ENCODE measurements around the gene TMPRSS11A.
A peak's percentile ranks its signal among the peaks of the same experiment; 100 is the strongest.

TMPRSS11A gene

DNA sequence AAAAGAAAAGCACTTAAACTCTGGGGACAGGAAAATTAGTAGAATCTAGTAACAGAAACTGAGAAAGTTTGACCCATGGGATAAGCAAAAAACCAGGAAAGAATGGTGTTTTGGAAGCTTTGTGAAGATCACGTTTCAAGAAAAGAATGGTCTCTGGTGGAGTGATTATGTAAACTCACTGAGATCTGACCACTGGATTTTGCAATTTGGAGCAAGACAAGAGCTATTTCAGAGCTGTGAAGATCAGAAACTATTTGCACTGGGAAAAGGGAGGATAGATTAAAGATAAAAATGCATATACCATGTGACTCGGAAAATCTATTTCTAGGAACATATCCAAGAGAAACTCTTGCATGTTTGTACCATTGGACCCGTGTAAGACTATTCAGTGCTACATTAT is 83.8 kb downstream of the TMPRSS11A start:
- Histone ChIP-seq H3K4me1 (no peaks in the 10 kb centered on the region), H3K36me3 (replicated peaks) (no peaks in the 10 kb centered on the region), H3K9me3 (no peaks in the 10 kb centered on the region), H3K4me3 (no peak overlapping the region), H3K27me3 (ENCODE audit: low read depth) (no peaks in the 10 kb centered on the region)
- in situ Hi-C loops (cut with MboI; ENCODE audit: low sequenced_read_pairs), result no loop called here
- no peak for DNase-seq (ENCODE audit: low spot score in 2 of 2)

GRCh38 chr4:67877086-67877485 is 86.2 kb downstream of the TMPRSS11A start:
- in situ Hi-C loops (cut with MboI; ENCODE audit: low sequenced_read_pairs), result no loop called here
- H3K9me3 ChIP-seq, result no peaks in the 10 kb centered on the region
- no peaks in the 10 kb centered on the region for H3K4me1 ChIP-seq
- no peaks in the 10 kb centered on the region for H3K36me3 ChIP-seq (replicated peaks)
- no peaks in the 10 kb centered on the region for H3K27me3 ChIP-seq (ENCODE audit: low read depth)
- DNase-seq (ENCODE audit: low spot score in 2 of 2), result no peak
- no peak overlapping the region for H3K4me3 ChIP-seq

GRCh38 chr4:67874986-67875385 is 88.3 kb downstream of the TMPRSS11A start:
- H3K27me3 ChIP-seq (ENCODE audit: low read depth), result no peaks in the 10 kb centered on the region
- in situ Hi-C loops (cut with MboI; ENCODE audit: low sequenced_read_pairs), result no loop called here
- no peaks in the 10 kb centered on the region for H3K4me1 ChIP-seq
- no peaks in the 10 kb centered on the region for H3K9me3 ChIP-seq
- no peak overlapping the region for H3K4me3 ChIP-seq
- peak in 1 of 2 experiments; percentile 10 for DNase-seq (ENCODE audit: low spot score in 2 of 2)
- H3K36me3 ChIP-seq (replicated peaks), result no peaks in the 10 kb centered on the region

- H3K36me3 ChIP-seq (replicated peaks), result no peaks in the 10 kb centered on the region
- no peak for DNase-seq (ENCODE audit: low spot score in 2 of 2)
- no peaks in the 10 kb centered on the region for H3K4me1 ChIP-seq
- in situ Hi-C loops (cut with MboI; ENCODE audit: low sequenced_read_pairs), result no loop called here
- no peak overlapping the region for H3K4me3 ChIP-seq
- H3K27me3 ChIP-seq (ENCODE audit: low read depth), result no peaks in the 10 kb centered on the region
- no peaks in the 10 kb centered on the region for H3K9me3 ChIP-seq
Observed at GRCh38 chr4:67873116-67873515, 90.2 kb downstream of the TMPRSS11A start.

DNA sequence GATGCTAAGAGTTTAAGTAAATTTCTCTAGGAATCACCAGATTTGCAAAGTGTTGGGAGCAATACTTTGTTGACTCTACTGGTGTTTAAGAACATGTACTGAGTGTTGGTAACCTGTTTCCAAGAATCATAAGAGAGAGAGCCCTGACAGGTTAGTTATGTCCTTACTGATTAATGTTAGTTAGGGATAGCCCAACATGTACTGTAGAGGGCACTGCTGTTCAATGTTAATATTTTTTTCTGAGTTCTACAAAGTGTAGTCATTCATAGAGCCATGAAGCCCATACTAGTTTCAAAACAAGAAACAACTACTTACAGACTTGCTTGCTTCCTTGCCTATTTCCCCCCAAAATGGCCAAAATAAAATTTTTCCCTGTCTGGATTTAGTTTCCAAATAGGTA is 91.4 kb downstream of the TMPRSS11A start:
- no peaks in the 10 kb centered on the region for H3K27me3 ChIP-seq (ENCODE audit: low read depth)
- H3K4me1 ChIP-seq, result no peaks in the 10 kb centered on the region
- H3K9me3 ChIP-seq, result no peaks in the 10 kb centered on the region
- in situ Hi-C loops (cut with MboI; ENCODE audit: low sequenced_read_pairs), result no loop called here
- no peak overlapping the region for H3K4me3 ChIP-seq
- no peaks in the 10 kb centered on the region for H3K36me3 ChIP-seq (replicated peaks)
- peak in 1 of 2 experiments; percentile 7 for DNase-seq (ENCODE audit: low spot score in 2 of 2)

- Histone ChIP-seq H3K9me3 (no peaks in the 10 kb centered on the region), H3K27me3 (ENCODE audit: low read depth) (no peaks in the 10 kb centered on the region), H3K4me1 (no peaks in the 10 kb centered on the region), H3K4me3 (no peak overlapping the region), H3K36me3 (replicated peaks) (no peaks in the 10 kb centered on the region)
- DNase-seq (ENCODE audit: low spot score in 2 of 2), result no peak
- in situ Hi-C loops (cut with MboI; ENCODE audit: low sequenced_read_pairs), result no loop called here
Observed at GRCh38 chr4:67869580-67870190, 93.6 kb downstream of the TMPRSS11A start.

GRCh38 chr4:67861513-67861912 is 101.8 kb downstream of the TMPRSS11A start:
- no peak overlapping the region for H3K4me3 ChIP-seq
- no peaks in the 10 kb centered on the region for H3K36me3 ChIP-seq (replicated peaks)
- no peaks in the 10 kb centered on the region for H3K27me3 ChIP-seq (ENCODE audit: low read depth)
- no peak for DNase-seq (ENCODE audit: low spot score in 2 of 2)
- H3K9me3 ChIP-seq, result no peaks in the 10 kb centered on the region
- 0 out of 2 replicates have a peak, but pooled peaks cover 5% of the 10 kb centered on the region for H3K4me1 ChIP-seq
- in situ Hi-C loops (cut with MboI; ENCODE audit: low sequenced_read_pairs), result no loop called here

Measured in HAP-1 (cell line).